Measurements from ENCODE around the gene ACTR3.

ACTR3 gene

GRCh38 chr2:113895819-113896563 is 6.1 kb downstream of the ACTR3 start:
- Histone ChIP-seq H3K4me3 (ENCODE audit: low read depth in 1 of 2, low read length in 2 of 2) (no peak overlapping the region), H3K27me3 (ENCODE audit: insufficient read depth, low read length, poor library complexity) (no peaks in the 10 kb centered on the region), H2AFZ (ENCODE audit: low read depth, low read length) (no peak overlapping the region), H4K20me1 (ENCODE audit: insufficient read depth, low read length) (peaks cover 86% of the 10 kb centered on the region), H3K9me3 (ENCODE audit: insufficient read depth, low read length, severe bottlenecking) (no peaks in the 10 kb centered on the region), H3K27ac (ENCODE audit: low read length) (no peak overlapping the region), H3K36me3 (ENCODE audit: insufficient read depth, low read length) (peaks cover 28% of the 10 kb centered on the region), H3K4me2 (ENCODE audit: insufficient read depth, low read length) (peak overlapping the region; percentile 9; the same call in 1 of the 2 replicates), H3K9ac (ENCODE audit: low read depth, low read length) (no peak overlapping the region), H3K79me2 (ENCODE audit: insufficient read depth, low read length) (peaks cover 100% of the 10 kb centered on the region), H3K4me1 (ENCODE audit: insufficient read depth, low read length) (peaks cover 57% of the 10 kb centered on the region)
- DNase-seq (no peak), ATAC-seq (ENCODE audit: insufficient read depth, low read depth) (no peak)
- no peak for TF ChIP-seq EZH2 (IDR thresholded peaks at IDR 0.05; ENCODE audit: borderline replicate concordance, low read depth, low read length, severe bottlenecking)
- no peak for TF ChIP-seq CTCF (IDR thresholded peaks at IDR 0.05; ENCODE audit: borderline replicate concordance, extremely low read depth, low read length, poor library complexity, severe bottlenecking)

DNA sequence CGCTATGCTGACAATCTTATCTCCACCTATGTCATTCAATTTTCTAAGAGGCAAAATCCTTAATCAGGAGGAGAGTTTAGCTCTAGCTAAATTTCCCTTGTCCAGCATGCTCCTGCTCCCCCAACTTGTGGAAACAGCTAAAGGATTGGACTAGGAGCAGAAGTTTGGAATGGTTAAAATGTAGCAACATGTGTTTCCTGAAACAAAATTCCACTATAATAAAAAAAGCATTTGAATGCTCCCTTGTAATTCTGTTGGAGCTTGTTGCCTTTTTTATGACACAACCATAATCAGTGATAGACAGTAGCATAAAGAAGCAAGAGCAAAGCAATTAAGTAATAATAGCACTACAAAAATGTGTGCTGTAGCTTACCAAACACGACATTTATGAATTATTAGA is 6.9 kb downstream of the ACTR3 start:
- Histone ChIP-seq H4K20me1 (ENCODE audit: insufficient read depth, low read length) (peaks cover 89% of the 10 kb centered on the region), H3K4me2 (ENCODE audit: insufficient read depth, low read length) (peak overlapping the region; percentile 9; the same call in 1 of the 2 replicates), H2AFZ (ENCODE audit: low read depth, low read length) (no peak overlapping the region), H3K79me2 (ENCODE audit: insufficient read depth, low read length) (peaks cover 100% of the 10 kb centered on the region), H3K27ac (ENCODE audit: low read length) (no peak overlapping the region), H3K9ac (ENCODE audit: low read depth, low read length) (no peak overlapping the region), H3K27me3 (ENCODE audit: insufficient read depth, low read length, poor library complexity) (no peaks in the 10 kb centered on the region), H3K36me3 (ENCODE audit: insufficient read depth, low read length) (peaks cover 28% of the 10 kb centered on the region), H3K9me3 (ENCODE audit: insufficient read depth, low read length, severe bottlenecking) (no peaks in the 10 kb centered on the region), H3K4me1 (ENCODE audit: insufficient read depth, low read length) (peaks cover 50% of the 10 kb centered on the region), H3K4me3 (ENCODE audit: low read depth in 1 of 2, low read length in 2 of 2) (no peak overlapping the region)
- ATAC-seq (ENCODE audit: insufficient read depth, low read depth) (no peak), DNase-seq (no peak)
- no peak for TF ChIP-seq CTCF (IDR thresholded peaks at IDR 0.05; ENCODE audit: borderline replicate concordance, extremely low read depth, low read length, poor library complexity, severe bottlenecking)
- no peak for TF ChIP-seq EZH2 (IDR thresholded peaks at IDR 0.05; ENCODE audit: borderline replicate concordance, low read depth, low read length, severe bottlenecking)

GRCh38 chr2:113898081-113898480 is 8.2 kb downstream of the ACTR3 start:
- Histone ChIP-seq H3K9ac (ENCODE audit: low read depth, low read length) (no peak overlapping the region), H3K27me3 (ENCODE audit: insufficient read depth, low read length, poor library complexity) (no peaks in the 10 kb centered on the region), H3K9me3 (ENCODE audit: insufficient read depth, low read length, severe bottlenecking) (no peaks in the 10 kb centered on the region), H3K27ac (ENCODE audit: low read length) (no peak overlapping the region), H2AFZ (ENCODE audit: low read depth, low read length) (no peak overlapping the region), H4K20me1 (ENCODE audit: insufficient read depth, low read length) (peaks cover 89% of the 10 kb centered on the region), H3K79me2 (ENCODE audit: insufficient read depth, low read length) (peaks cover 100% of the 10 kb centered on the region), H3K4me1 (ENCODE audit: insufficient read depth, low read length) (peaks cover 37% of the 10 kb centered on the region), H3K4me2 (ENCODE audit: insufficient read depth, low read length) (peak overlapping the region; percentile 16; the same call in 1 of the 2 replicates), H3K4me3 (ENCODE audit: low read depth in 1 of 2, low read length in 2 of 2) (no peak overlapping the region), H3K36me3 (ENCODE audit: insufficient read depth, low read length) (peaks cover 18% of the 10 kb centered on the region)
- DNase-seq = no peak
- TF ChIP-seq EZH2 (IDR thresholded peaks at IDR 0.05; ENCODE audit: borderline replicate concordance, low read depth, low read length, severe bottlenecking) (no peak), CTCF (IDR thresholded peaks at IDR 0.05; ENCODE audit: borderline replicate concordance, extremely low read depth, low read length, poor library complexity, severe bottlenecking) (no peak)
- ATAC-seq (ENCODE audit: insufficient read depth, low read depth) = no peak

All from DND-41 (cell line).